ENCODE measurements around the gene PCBP3. TPM values are rescaled to one million over a fixed set of nuclear protein-coding genes. Genes with fewer than 3 reads are reported as not detected.

Gene PCBP3
- total and polyA plus RNA-seq, 10 of the 15 experiments (the other 5 are each of a cell fraction or from before 2014, with no cell fraction given) = 0.09 to 1.3 (median 0.46) TPM; not detected in 3

DNA sequence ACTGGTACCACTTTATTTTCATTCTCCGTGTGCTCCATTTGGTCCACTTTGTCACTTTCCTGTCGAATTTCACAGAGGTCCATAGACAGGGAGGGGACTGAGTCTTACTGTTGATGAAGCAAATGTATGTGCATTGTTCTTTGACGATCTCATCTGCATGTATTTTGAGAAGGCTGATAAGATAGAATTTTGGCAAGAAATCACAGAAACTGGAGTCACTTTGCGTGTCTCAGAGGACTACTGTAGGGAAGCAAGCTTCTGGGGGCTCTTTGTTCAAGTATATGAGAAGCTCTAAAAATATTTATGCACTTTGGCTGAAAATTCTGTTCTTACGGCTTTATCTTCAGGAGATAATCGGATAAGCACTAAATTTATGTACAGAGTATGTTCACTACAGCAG is 78.1 kb downstream of the PCBP3 start:
- DNase-seq (ENCODE audit: low read depth, low spot score) (no peak), ATAC-seq (no peak), FAIRE-seq (no peak)
- RAD21 ChIA-PET (ENCODE audit: unreplicated experiment) = no interaction called here
- no peak for TF ChIP-seq ZNF217 (IDR thresholded peaks at IDR 0.05)
- TF ChIP-seq, protein P1, sequence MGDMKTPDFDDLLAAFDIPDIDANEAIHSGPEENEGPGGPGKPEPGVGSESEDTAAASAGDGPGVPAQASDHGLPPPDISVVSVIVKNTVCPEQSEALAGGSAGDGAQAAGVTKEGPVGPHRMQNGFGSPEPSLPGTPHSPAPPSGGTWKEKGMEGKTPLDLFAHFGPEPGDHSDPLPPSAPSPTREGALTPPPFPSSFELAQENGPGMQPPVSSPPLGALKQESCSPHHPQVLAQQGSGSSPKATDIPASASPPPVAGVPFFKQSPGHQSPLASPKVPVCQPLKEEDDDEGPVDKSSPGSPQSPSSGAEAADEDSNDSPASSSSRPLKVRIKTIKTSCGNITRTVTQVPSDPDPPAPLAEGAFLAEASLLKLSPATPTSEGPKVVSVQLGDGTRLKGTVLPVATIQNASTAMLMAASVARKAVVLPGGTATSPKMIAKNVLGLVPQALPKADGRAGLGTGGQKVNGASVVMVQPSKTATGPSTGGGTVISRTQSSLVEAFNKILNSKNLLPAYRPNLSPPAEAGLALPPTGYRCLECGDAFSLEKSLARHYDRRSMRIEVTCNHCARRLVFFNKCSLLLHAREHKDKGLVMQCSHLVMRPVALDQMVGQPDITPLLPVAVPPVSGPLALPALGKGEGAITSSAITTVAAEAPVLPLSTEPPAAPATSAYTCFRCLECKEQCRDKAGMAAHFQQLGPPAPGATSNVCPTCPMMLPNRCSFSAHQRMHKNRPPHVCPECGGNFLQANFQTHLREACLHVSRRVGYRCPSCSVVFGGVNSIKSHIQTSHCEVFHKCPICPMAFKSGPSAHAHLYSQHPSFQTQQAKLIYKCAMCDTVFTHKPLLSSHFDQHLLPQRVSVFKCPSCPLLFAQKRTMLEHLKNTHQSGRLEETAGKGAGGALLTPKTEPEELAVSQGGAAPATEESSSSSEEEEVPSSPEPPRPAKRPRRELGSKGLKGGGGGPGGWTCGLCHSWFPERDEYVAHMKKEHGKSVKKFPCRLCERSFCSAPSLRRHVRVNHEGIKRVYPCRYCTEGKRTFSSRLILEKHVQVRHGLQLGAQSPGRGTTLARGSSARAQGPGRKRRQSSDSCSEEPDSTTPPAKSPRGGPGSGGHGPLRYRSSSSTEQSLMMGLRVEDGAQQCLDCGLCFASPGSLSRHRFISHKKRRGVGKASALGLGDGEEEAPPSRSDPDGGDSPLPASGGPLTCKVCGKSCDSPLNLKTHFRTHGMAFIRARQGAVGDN (IDR thresholded peaks at IDR 0.05) = no peak
- TF ChIP-seq, protein P2, sequence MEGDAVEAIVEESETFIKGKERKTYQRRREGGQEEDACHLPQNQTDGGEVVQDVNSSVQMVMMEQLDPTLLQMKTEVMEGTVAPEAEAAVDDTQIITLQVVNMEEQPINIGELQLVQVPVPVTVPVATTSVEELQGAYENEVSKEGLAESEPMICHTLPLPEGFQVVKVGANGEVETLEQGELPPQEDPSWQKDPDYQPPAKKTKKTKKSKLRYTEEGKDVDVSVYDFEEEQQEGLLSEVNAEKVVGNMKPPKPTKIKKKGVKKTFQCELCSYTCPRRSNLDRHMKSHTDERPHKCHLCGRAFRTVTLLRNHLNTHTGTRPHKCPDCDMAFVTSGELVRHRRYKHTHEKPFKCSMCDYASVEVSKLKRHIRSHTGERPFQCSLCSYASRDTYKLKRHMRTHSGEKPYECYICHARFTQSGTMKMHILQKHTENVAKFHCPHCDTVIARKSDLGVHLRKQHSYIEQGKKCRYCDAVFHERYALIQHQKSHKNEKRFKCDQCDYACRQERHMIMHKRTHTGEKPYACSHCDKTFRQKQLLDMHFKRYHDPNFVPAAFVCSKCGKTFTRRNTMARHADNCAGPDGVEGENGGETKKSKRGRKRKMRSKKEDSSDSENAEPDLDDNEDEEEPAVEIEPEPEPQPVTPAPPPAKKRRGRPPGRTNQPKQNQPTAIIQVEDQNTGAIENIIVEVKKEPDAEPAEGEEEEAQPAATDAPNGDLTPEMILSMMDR (IDR thresholded peaks at IDR 0.05 in 2 of 3, conservative IDR thresholded peaks at IDR 0.05 in 1 of 3; ENCODE audit: control insufficient read depth in 2 of 3, extremely low read depth in 1 of 3, insufficient read depth in 1 of 3, low read depth in 3 of 3, low read length in 3 of 3) = no peak
- no peak for TF ChIP-seq YY1 (IDR thresholded peaks at IDR 0.05; ENCODE audit: low read depth, low read length)
- Histone ChIP-seq H3K27me3 (replicated peaks in 1 of 2; ENCODE audit: control insufficient read depth in 2 of 2, insufficient read depth in 2 of 2, low read length in 1 of 2) (no peaks in the 10 kb centered on the region), H3K4me1 (ENCODE audit: control insufficient read depth, insufficient read depth, low read length) (peaks cover 13% of the 10 kb centered on the region), H3K27ac (ENCODE audit: control insufficient read depth, insufficient read depth) (no peak overlapping the region), H3K79me2 (ENCODE audit: control insufficient read depth, insufficient read depth, low read length) (no peaks in the 10 kb centered on the region), H4K20me1 (ENCODE audit: control insufficient read depth, insufficient read depth) (no peaks in the 10 kb centered on the region), H3K9ac (ENCODE audit: control insufficient read depth, insufficient read depth, low read length) (no peak overlapping the region), H3K36me3 (ENCODE audit: control insufficient read depth in 2 of 2, insufficient read depth in 2 of 2, low read length in 1 of 2) (no peaks in the 10 kb centered on the region), H3K4me3 (no peak overlapping the region), H3K9me3 (replicated peaks; ENCODE audit: control insufficient read depth, insufficient read depth, low read length) (no peaks in the 10 kb centered on the region), H3K4me2 (ENCODE audit: control insufficient read depth, insufficient read depth) (no peak overlapping the region), H2AFZ (ENCODE audit: control insufficient read depth, low read depth, low read length) (no peak overlapping the region)
- in situ Hi-C loops (cut with MboI) (no loop called here), intact Hi-C loops (cut with micrococcal nuclease; ENCODE audit: unreplicated experiment) (no loop called here)
- SMC1A ChIA-PET (ENCODE audit: uncharacterized antibody, unreplicated experiment) = interaction anchor here (0.6 to 1.8 kb wide), 2 partner anchors 10 to 11 kb away, joined by 3 to 4 read pairs; no protein-coding TSS in a partner anchor
- BruUV-seq (replicated peaks) = no TSS peak
- CTCF ChIA-PET = interaction anchor here (0.6 kb wide), 1 partner anchor 100 kb away, joined by 3 read pairs; no protein-coding TSS in a partner anchor
- POLR2A ChIA-PET = no interaction called here
- 74% methylated on average over 6 of the region's 6 CpGs for WGBS (ENCODE audit: insufficient coverage, insufficient replicate concordance, low lambda C conversion rate, missing lambda C conversion rate)

All from GM12878 (cell line).